CD8-positive, alpha-beta memory T cell (primary cell): ENCODE measurements around the gene TXNRD2. TPM values are rescaled to one million over a fixed set of nuclear protein-coding genes. Genes with fewer than 3 reads are reported as not detected.

Experiments used
- CTCF ChIA-PET: fragments of 350-600 bp; sonication (Branson Sonifier 250); formaldehyde crosslinking; loops from one replicate; lab custom pipeline; 2021; ENCODE audit warnings: antibody characterized with exemption; lab: Charles Lee
- POLR2A ChIA-PET: fragments of 350-600 bp; sonication (Branson Sonifier 250); formaldehyde crosslinking; loops from one replicate; lab custom pipeline; 2021; ENCODE audit warnings: antibody characterized with exemption; lab: Charles Lee
- DNase-seq, 5 donors: peaks; one replicate each; pipeline versions ENCODE4 v3.0.0 to v3.0.0-alpha.2; 2020 to 2022; ENCODE audit warnings: mixed read lengths in 1 of 5
- H3K27ac ChIP-seq: one replicate; pipeline ENCODE4 v1.7.0; 2013; ENCODE audit warnings: low read depth, mild to moderate bottlenecking, low read length, moderate library complexity
- H3K27me3 ChIP-seq: 2 replicates; pipeline ENCODE4 v1.7.0; 2013; ENCODE audit warnings: low read length, mild to moderate bottlenecking; ENCODE audit not compliant: insufficient read depth, poor library complexity, severe bottlenecking
- H3K36me3 ChIP-seq: 2 replicates; pipeline ENCODE4 v1.7.0; 2013; ENCODE audit warnings: mild to moderate bottlenecking, low read length, moderate library complexity; ENCODE audit not compliant: insufficient read depth
- H3K4me1 ChIP-seq: 2 replicates; pipeline ENCODE4 v1.7.0; 2013; ENCODE audit warnings: mild to moderate bottlenecking, low read length, moderate library complexity; ENCODE audit not compliant: insufficient read depth
- H3K4me3 ChIP-seq: 2 replicates; pipeline ENCODE4 v1.7.0; 2013; ENCODE audit warnings: mild to moderate bottlenecking, low read length
- H3K9me3 ChIP-seq: 2 replicates; pipeline ENCODE4 v1.7.0; 2013; ENCODE audit warnings: mild to moderate bottlenecking, low read length
- H3K27ac Mint-ChIP-seq, 8 donors: one replicate each; pipeline ENCODE4 v1.8.0; 2020 to 2021; ENCODE audit warnings: mixed read lengths in 8 of 8, mild to moderate bottlenecking in 6 of 8, inconsistent platforms in 3 of 8, moderate library complexity in 3 of 8
- H3K27me3 Mint-ChIP-seq, 2 donors: one replicate each; pipeline ENCODE4 v1.8.0; 2020 to 2021; ENCODE audit warnings: mixed read lengths in 2 of 2, mild to moderate bottlenecking in 1 of 2, moderate library complexity in 1 of 2
- H3K36me3 Mint-ChIP-seq, 3 donors: one replicate each; pipeline ENCODE4 v1.8.0; 2020 to 2021; ENCODE audit warnings: mixed read lengths in 3 of 3, inconsistent platforms in 1 of 3, mild to moderate bottlenecking in 1 of 3
- H3K4me1 Mint-ChIP-seq, 3 donors: one replicate each; pipeline ENCODE4 v1.8.0; 2020 to 2021; ENCODE audit warnings: mixed read lengths in 3 of 3, inconsistent platforms in 1 of 3, mild to moderate bottlenecking in 1 of 3
- H3K4me3 Mint-ChIP-seq, 7 donors: one replicate each; pipeline ENCODE4 v1.8.0; 2020 to 2021; ENCODE audit warnings: mixed read lengths in 7 of 7, mild to moderate bottlenecking in 6 of 7, moderate library complexity in 4 of 7, inconsistent platforms in 2 of 7
- H3K9me3 Mint-ChIP-seq, 5 donors: one replicate each; pipeline ENCODE4 v1.8.0; 2020 to 2022; ENCODE audit warnings: mixed read lengths in 5 of 5, mild to moderate bottlenecking in 3 of 5, moderate library complexity in 2 of 5, inconsistent platforms in 1 of 5
- polyA plus RNA-seq: library from polyadenylated mRNA; unstranded; fragments of 300-500 nt; fragmentation: Illumina TruSeq; gene quantifications from one replicate; pipeline ENCODE4 v1.2.3, GENCODE V29; 2021
- total RNA-seq, 2 experiments: library from RNA; stranded (reverse); gene quantifications; one replicate each; pipeline ENCODE4 v1.2.3, GENCODE V29; 2021

TXNRD2 gene
- total and polyA plus RNA-seq, 3 experiments from 2014 or later = 13.8 to 27.9 (median 27.6) TPM

GRCh38 chr22:19958083-19959042, 16.7 kb upstream of the TXNRD2 start:
- no peaks in the 10 kb centered on the region for H3K27me3 Mint-ChIP-seq
- peak overlapping the region; percentile 69 for H3K27ac ChIP-seq
- ChIA-PET CTCF (interaction anchor here (0.9 kb wide), 1 partner anchor 171 kb away, joined by 3 read pairs; no protein-coding TSS in a partner anchor), POLR2A (interaction anchor here (0.6 to 0.7 kb wide), 2 partner anchors 158 to 505 kb away, joined by 3 to 5 read pairs; no protein-coding TSS in a partner anchor)
- H3K27me3 ChIP-seq = no peaks in the 10 kb centered on the region
- H3K9me3 Mint-ChIP-seq = no peaks in the 10 kb centered on the region
- H3K9me3 ChIP-seq = no peaks in the 10 kb centered on the region
- H3K4me3 ChIP-seq = peak overlapping the region; percentile 28
- peaks cover 20% of the 10 kb centered on the region for H3K4me1 ChIP-seq
- H3K36me3 Mint-ChIP-seq = no peaks in the 10 kb centered on the region
- no peak overlapping the region for H3K27ac Mint-ChIP-seq
- peaks cover 3% of the 10 kb centered on the region for H3K36me3 ChIP-seq
- H3K4me1 Mint-ChIP-seq = peaks cover 9 to 24% (median 15%) of the 10 kb centered on the region in 3 donors
- no peak for DNase-seq
- no peak overlapping the region for H3K4me3 Mint-ChIP-seq

GRCh38 chr22:19957445-19957844, 15.8 kb upstream of the TXNRD2 start:
- no peaks in the 10 kb centered on the region for H3K27me3 Mint-ChIP-seq
- Histone ChIP-seq H3K36me3 (peaks cover 3% of the 10 kb centered on the region), H3K9me3 (no peaks in the 10 kb centered on the region), H3K27ac (no peak overlapping the region), H3K4me1 (peaks cover 20% of the 10 kb centered on the region), H3K4me3 (no peak overlapping the region), H3K27me3 (no peaks in the 10 kb centered on the region)
- H3K4me1 Mint-ChIP-seq = peaks cover 9 to 24% (median 15%) of the 10 kb centered on the region in 3 donors
- no peaks in the 10 kb centered on the region for H3K36me3 Mint-ChIP-seq
- H3K4me3 Mint-ChIP-seq = no peak overlapping the region
- DNase-seq = no peak
- ChIA-PET CTCF (interaction anchor here (1.2 kb wide), 1 partner anchor 13 kb away, joined by 4 read pairs; no protein-coding TSS in a partner anchor), POLR2A (no interaction called here)
- H3K27ac Mint-ChIP-seq = peak overlapping the region in 1 of 8 donors; percentile 29
- no peaks in the 10 kb centered on the region for H3K9me3 Mint-ChIP-seq

- Histone ChIP-seq H3K9me3 (no peaks in the 10 kb centered on the region), H3K4me3 (no peak overlapping the region), H3K36me3 (peaks cover 3% of the 10 kb centered on the region), H3K27ac (no peak overlapping the region), H3K27me3 (no peaks in the 10 kb centered on the region), H3K4me1 (peaks cover 20% of the 10 kb centered on the region)
- H3K27me3 Mint-ChIP-seq = no peaks in the 10 kb centered on the region
- ChIA-PET CTCF (interaction anchor here (1.6 kb wide), 1 partner anchor 14 kb away, joined by 3 read pairs; the partner anchor contains the start of genes COMT and TXNRD2), POLR2A (interaction anchor here (0.7 kb wide), 1 partner anchor 36 kb away, joined by 4 read pairs; no protein-coding TSS in a partner anchor)
- H3K9me3 Mint-ChIP-seq = no peaks in the 10 kb centered on the region
- H3K36me3 Mint-ChIP-seq = peaks cover 0 to 9% (median 3%) of the 10 kb centered on the region in 3 donors
- peaks cover 12 to 24% (median 15%) of the 10 kb centered on the region in 3 donors for H3K4me1 Mint-ChIP-seq
- H3K27ac Mint-ChIP-seq = peak overlapping the region; percentile 20 to 90 (median 66)
- H3K4me3 Mint-ChIP-seq = peak overlapping the region in 6 of 7 donors; percentile 33 to 71 (median 48)
- DNase-seq = peak in 1 of 5 donors; percentile 13
Measured at GRCh38 chr22:19955241-19956128, 13.9 kb upstream of the TXNRD2 start.

- no peak overlapping the region for H3K4me3 Mint-ChIP-seq
- H3K27ac Mint-ChIP-seq = peak overlapping the region in 3 of 8 donors; percentile 14 to 45 (median 20)
- no peaks in the 10 kb centered on the region for H3K9me3 ChIP-seq
- H3K27me3 ChIP-seq = no peaks in the 10 kb centered on the region
- H3K4me1 ChIP-seq = peaks cover 17% of the 10 kb centered on the region
- DNase-seq = no peak
- no peak overlapping the region for H3K4me3 ChIP-seq
- peaks cover 23 to 35% (median 28%) of the 10 kb centered on the region in 3 donors for H3K4me1 Mint-ChIP-seq
- H3K9me3 Mint-ChIP-seq = no peaks in the 10 kb centered on the region
- no peak overlapping the region for H3K27ac ChIP-seq
- H3K36me3 ChIP-seq = no peaks in the 10 kb centered on the region
- ChIA-PET POLR2A (no interaction called here), CTCF (interaction anchor here (4.1 kb wide), 1 partner anchor 221 kb away, joined by 17 read pairs; no protein-coding TSS in a partner anchor)
- no peaks in the 10 kb centered on the region for H3K27me3 Mint-ChIP-seq
- H3K36me3 Mint-ChIP-seq = peaks cover 0 to 14% (median 3%) of the 10 kb centered on the region in 3 donors
Measured at GRCh38 chr22:19951346-19951745, 9.7 kb upstream of the TXNRD2 start.

- ChIA-PET CTCF (interaction anchor here (0.8 to 4.1 kb wide), 3 partner anchors 26 to 217 kb away, joined by 3 to 17 read pairs (median 6); no protein-coding TSS in a partner anchor), POLR2A (no interaction called here)
- Mint-ChIP-seq H3K27ac (peak overlapping the region in 1 of 8 donors; percentile 23), H3K4me1 (peaks cover 22 to 34% (median 30%) of the 10 kb centered on the region in 3 donors), H3K4me3 (no peak overlapping the region), H3K36me3 (peaks cover 0 to 14% (median 3%) of the 10 kb centered on the region in 3 donors), H3K9me3 (no peaks in the 10 kb centered on the region), H3K27me3 (no peaks in the 10 kb centered on the region)
- no peaks in the 10 kb centered on the region for H3K9me3 ChIP-seq
- peak overlapping the region; percentile 7 for H3K27ac ChIP-seq
- H3K4me3 ChIP-seq = no peak overlapping the region
- DNase-seq = no peak
- no peaks in the 10 kb centered on the region for H3K27me3 ChIP-seq
- H3K36me3 ChIP-seq = no peaks in the 10 kb centered on the region
- peaks cover 13% of the 10 kb centered on the region for H3K4me1 ChIP-seq
Measured at GRCh38 chr22:19948057-19948760, 6.6 kb upstream of the TXNRD2 start.

- peak overlapping the region; percentile 79 to 98 (median 95) for H3K27ac Mint-ChIP-seq
- Histone ChIP-seq H3K4me1 (peaks cover 37% of the 10 kb centered on the region), H3K4me3 (peak overlapping the region; percentile 97), H3K9me3 (no peaks in the 10 kb centered on the region), H3K27ac (peak overlapping the region; percentile 99), H3K27me3 (no peaks in the 10 kb centered on the region), H3K36me3 (no peaks in the 10 kb centered on the region)
- no peaks in the 10 kb centered on the region for H3K9me3 Mint-ChIP-seq
- no peaks in the 10 kb centered on the region for H3K27me3 Mint-ChIP-seq
- no peak for DNase-seq
- ChIA-PET POLR2A (interaction anchor here (1.5 kb wide), 1 partner anchor 51 kb away, joined by 5 read pairs; no protein-coding TSS in a partner anchor), CTCF (interaction anchor here (0.9 to 1.9 kb wide), 3 partner anchors 11 to 213 kb away, joined by 3 to 4 read pairs (median 4); no protein-coding TSS in a partner anchor)
- peaks cover 46 to 65% (median 52%) of the 10 kb centered on the region in 3 donors for H3K4me1 Mint-ChIP-seq
- peaks cover 0 to 10% (median 0%) of the 10 kb centered on the region in 3 donors for H3K36me3 Mint-ChIP-seq
- H3K4me3 Mint-ChIP-seq = peak overlapping the region; percentile 85 to 96 (median 94)
Measured at GRCh38 chr22:19943082-19944026, 1.7 kb upstream of the TXNRD2 start.
